CD4-positive, alpha-beta T cell treated with Interleukin-4 for 1 hour (primary cell): ENCODE data around the gene ZNF189.

ENCODE experiments used
- DNase-seq, 2 donors: peaks; one replicate each; pipeline ENCODE4 v3.0.0-alpha.2; 2020 to 2022

Gene ZNF189

DNA sequence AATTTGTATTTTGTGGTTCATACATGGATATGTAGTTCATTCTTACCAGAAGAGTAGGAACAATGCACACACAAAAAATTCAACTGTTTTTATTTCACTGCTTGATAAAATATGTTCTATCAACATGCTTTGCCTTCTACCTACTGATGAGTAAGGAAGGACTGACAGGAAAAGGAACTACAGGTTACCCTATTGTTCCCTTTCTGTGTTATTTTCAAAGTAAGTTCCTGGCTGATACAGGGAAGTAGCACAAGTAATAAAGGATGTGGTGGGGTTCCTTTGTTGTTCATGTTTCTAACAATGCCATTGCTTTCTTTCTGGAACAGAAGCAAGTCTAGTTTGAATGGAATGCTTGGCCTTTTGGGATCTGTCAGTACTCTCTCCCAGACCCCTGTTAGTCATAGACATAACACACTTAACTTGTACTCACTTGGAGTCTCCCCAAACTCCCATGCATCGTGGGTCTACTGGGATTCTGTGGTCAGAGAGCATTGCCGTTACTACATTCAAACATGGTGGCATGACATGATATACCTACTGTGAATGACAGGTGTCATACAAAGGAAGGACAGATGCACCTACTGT lies 57.1 kb downstream of the ZNF189 start:
- DNase-seq, result no peak

GRCh38 chr9:101457003-101457402 lies 58.4 kb downstream of the ZNF189 start:
- DNase-seq, result no peak

- DNase-seq, result peak in 1 of 2 donors; percentile 50
Measured at GRCh38 chr9:101458963-101459631, 60.4 kb downstream of the ZNF189 start.
